ENCODE data around the gene PLEKHH2. TPM values are rescaled to one million over a fixed set of nuclear protein-coding genes. Genes with fewer than 3 reads are reported as not detected.
"Not testable (repeated sequence)": the region's sequence is repeated elsewhere in the genome, so short reads cannot be mapped to it uniquely, and the experiment has no call there.

Gene PLEKHH2
- total and polyA plus RNA-seq, 2 experiments from 2014 or later: 1.1 to 2.2 TPM

DNA sequence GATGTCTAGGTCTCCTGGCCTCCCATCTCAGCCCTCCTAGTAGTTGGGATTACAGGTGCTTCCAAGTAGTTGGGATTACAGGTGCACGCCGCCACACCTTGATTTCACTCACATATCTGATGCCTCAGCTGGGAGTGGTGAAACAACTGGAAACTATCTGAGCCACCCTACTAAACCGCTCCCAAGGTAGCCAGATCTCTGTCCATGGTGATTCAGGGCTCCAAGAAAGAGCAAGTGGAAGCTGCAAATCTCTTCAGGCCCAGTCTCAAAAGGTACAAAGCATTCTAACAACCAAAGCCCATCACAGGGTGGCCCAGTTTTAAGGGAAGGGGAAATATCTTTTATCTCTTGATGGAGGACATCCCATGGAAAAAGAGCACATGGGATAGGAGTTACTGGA lies 20.2 kb downstream of the PLEKHH2 start:
- DNase-seq: no peak
- 83 to 89% methylated on average over 3 of the region's 3 CpGs for WGBS, 2 experiments (ENCODE audit: low coverage in 1 of 2, low lambda C conversion rate in 2 of 2, missing lambda C conversion rate in 2 of 2)
- H3F3A ChIP-seq (ENCODE audit: insufficient read depth): no peaks in the 10 kb centered on the region
- H3K27me3 ChIP-seq (replicated peaks; ENCODE audit: insufficient read depth): no peaks in the 10 kb centered on the region
- no peak overlapping the region for H3K9ac ChIP-seq
- in situ Hi-C loops (cut with MboI): no loop called here
- H3K36me3 ChIP-seq (ENCODE audit: low read depth): no peaks in the 10 kb centered on the region
- no peak overlapping the region for H3K4me3 ChIP-seq
- no peak overlapping the region for H2AFZ ChIP-seq
- H3K4me2 ChIP-seq (ENCODE audit: unreplicated experiment): no peak overlapping the region
- no peak overlapping the region for H3K27ac ChIP-seq
- no peaks in the 10 kb centered on the region for H3K9me3 ChIP-seq (ENCODE audit: low read depth)
- H3K9me2 ChIP-seq (ENCODE audit: insufficient read depth): no peaks in the 10 kb centered on the region; the same call in 1 of the 2 replicates
- no peaks in the 10 kb centered on the region for H4K20me1 ChIP-seq (ENCODE audit: insufficient read depth)
- TF ChIP-seq EZH2 (IDR thresholded peaks at IDR 0.05; ENCODE audit: insufficient read depth, poor library complexity, severe bottlenecking): no peak
- TF ChIP-seq EZH2phosphoT487 (IDR thresholded peaks at IDR 0.05; ENCODE audit: insufficient read depth, low read depth): no peak
- H3K4me1 ChIP-seq (ENCODE audit: insufficient read depth): no peaks in the 10 kb centered on the region
- no peaks in the 10 kb centered on the region for H3K79me2 ChIP-seq (ENCODE audit: insufficient read depth)

GRCh38 chr2:43675646-43676321 lies 38.7 kb downstream of the PLEKHH2 start:
- Histone ChIP-seq H3K36me3 (ENCODE audit: low read depth) (no peaks in the 10 kb centered on the region), H2AFZ (peak overlapping the region; percentile 90), H4K20me1 (ENCODE audit: insufficient read depth) (no peaks in the 10 kb centered on the region), H3K9me3 (ENCODE audit: low read depth) (peaks cover 6% of the 10 kb centered on the region), H3K27ac (no peak overlapping the region), H3K4me1 (ENCODE audit: insufficient read depth) (no peaks in the 10 kb centered on the region), H3K79me2 (ENCODE audit: insufficient read depth) (no peaks in the 10 kb centered on the region), H3K4me3 (peak overlapping the region; percentile 72), H3K4me2 (ENCODE audit: unreplicated experiment) (peak overlapping the region; percentile 74), H3K27me3 (replicated peaks; ENCODE audit: insufficient read depth) (no peaks in the 10 kb centered on the region), H3K9ac (peak overlapping the region; percentile 60), H3K9me2 (ENCODE audit: insufficient read depth) (no peaks in the 10 kb centered on the region), H3F3A (ENCODE audit: insufficient read depth) (no peaks in the 10 kb centered on the region)
- WGBS, 2 experiments (ENCODE audit: low coverage in 1 of 2, low lambda C conversion rate in 2 of 2, missing lambda C conversion rate in 2 of 2): 56 to 57% methylated on average over 14 of the region's 14 CpGs
- TF ChIP-seq EZH2 (IDR thresholded peaks at IDR 0.05; ENCODE audit: insufficient read depth, poor library complexity, severe bottlenecking) (no peak), EZH2phosphoT487 (IDR thresholded peaks at IDR 0.05; ENCODE audit: insufficient read depth, low read depth) (no peak)
- DNase-seq: peak; percentile 4
- in situ Hi-C loops (cut with MboI): no loop called here

DNA sequence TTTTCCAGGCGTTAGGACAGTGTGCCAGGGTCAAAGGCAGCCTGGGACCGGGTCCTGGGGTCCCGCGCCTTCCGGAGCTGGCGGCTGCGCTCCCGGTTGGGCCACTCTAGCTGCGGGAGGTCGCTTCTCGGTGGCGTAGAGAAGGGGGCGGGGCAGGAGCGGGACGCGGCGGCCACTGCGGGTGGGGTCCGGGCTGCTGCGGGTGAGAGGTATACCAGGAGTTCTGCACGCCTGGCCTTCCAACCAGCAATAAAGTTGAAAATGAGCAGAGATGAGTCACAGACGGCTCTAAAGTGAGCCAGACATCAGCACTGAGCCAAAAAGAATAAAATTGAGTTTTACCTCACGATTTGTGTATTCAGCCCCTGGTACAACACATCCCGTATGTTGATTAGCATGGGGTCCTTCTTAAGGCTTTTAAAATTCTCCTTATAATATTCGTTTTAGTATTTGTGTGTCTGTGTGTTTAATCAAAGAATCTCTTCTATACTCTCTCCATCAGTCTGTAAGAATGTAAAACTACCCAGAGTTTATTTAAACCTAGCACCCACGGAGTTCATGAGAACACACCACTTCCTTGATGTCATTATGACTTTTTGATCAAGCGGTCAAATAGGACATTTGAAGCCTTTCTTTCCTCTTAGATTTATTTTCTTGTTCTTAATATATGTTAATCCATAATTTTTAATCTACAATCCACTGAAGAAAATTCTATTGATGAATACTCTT lies 39.4 kb downstream of the PLEKHH2 start, which contains the start of gene C1GALT1C1L:
Gene C1GALT1C1L, minus strand, starts transcription at position 108 of the 729 bp plus-strand sequence. Its CDS starts 107 bp downstream, at position 1.
- Histone ChIP-seq H3K4me1 (ENCODE audit: insufficient read depth) (no peaks in the 10 kb centered on the region), H3K4me3 (peak within 1 kb of the TSS; percentile 72), H3K9me3 (ENCODE audit: low read depth) (peaks cover 5% of the 10 kb centered on the region), H3K27me3 (replicated peaks; ENCODE audit: insufficient read depth) (no peaks in the 10 kb centered on the region), H3K9me2 (ENCODE audit: insufficient read depth) (no peaks in the 10 kb centered on the region), H4K20me1 (ENCODE audit: insufficient read depth) (no peaks in the 10 kb centered on the region), H3F3A (ENCODE audit: insufficient read depth) (no peaks in the 10 kb centered on the region), H3K4me2 (ENCODE audit: unreplicated experiment) (peak within 1 kb of the TSS; percentile 74), H3K36me3 (ENCODE audit: low read depth) (no peaks in the 10 kb centered on the region), H2AFZ (peak within 1 kb of the TSS; percentile 90), H3K79me2 (ENCODE audit: insufficient read depth) (no peaks in the 10 kb centered on the region), H3K9ac (peak within 1 kb of the TSS; percentile 60), H3K27ac (no peak within 1 kb of the TSS)
- TF ChIP-seq EZH2phosphoT487 (IDR thresholded peaks at IDR 0.05; ENCODE audit: insufficient read depth, low read depth) (no peak), EZH2 (IDR thresholded peaks at IDR 0.05; ENCODE audit: insufficient read depth, poor library complexity, severe bottlenecking) (no peak)
- in situ Hi-C loops (cut with MboI): no loop called here
- WGBS, 2 experiments (ENCODE audit: low coverage in 1 of 2, low lambda C conversion rate in 2 of 2, missing lambda C conversion rate in 2 of 2): 42 to 56% methylated on average over 25 to 27 of the region's 27 CpGs
- DNase-seq: peak; percentile 63

DNA sequence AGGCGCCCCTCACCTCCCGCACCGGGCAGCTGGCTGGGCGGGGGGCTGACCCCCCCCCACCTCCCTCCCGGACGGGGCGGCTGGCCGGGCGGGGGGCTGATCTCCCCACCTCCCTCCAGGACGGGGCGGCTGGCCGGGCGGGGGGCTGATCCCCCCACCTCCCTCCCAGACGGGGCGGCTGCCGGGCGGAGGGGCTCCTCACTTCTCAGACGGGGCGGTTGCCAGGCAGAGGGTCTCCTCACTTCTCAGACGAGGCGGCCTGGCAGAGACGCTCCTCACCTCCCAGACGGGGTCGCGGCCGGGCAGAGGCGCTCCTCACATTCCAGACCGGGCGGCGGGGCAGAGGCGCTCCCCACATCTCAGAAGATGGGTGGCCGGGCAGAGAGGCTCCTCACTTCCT lies 40.7 kb downstream of the PLEKHH2 start:
- in situ Hi-C loops (cut with MboI); H3K4me3 ChIP-seq; H3K27me3 ChIP-seq (replicated peaks; ENCODE audit: insufficient read depth); H3K27ac ChIP-seq; H3K9me2 ChIP-seq (ENCODE audit: insufficient read depth); H3K4me1 ChIP-seq (ENCODE audit: insufficient read depth); DNase-seq; H3K36me3 ChIP-seq (ENCODE audit: low read depth); H2AFZ ChIP-seq; H3K79me2 ChIP-seq (ENCODE audit: insufficient read depth); H3K9ac ChIP-seq; H3K4me2 ChIP-seq (ENCODE audit: unreplicated experiment); H4K20me1 ChIP-seq (ENCODE audit: insufficient read depth); H3F3A ChIP-seq (ENCODE audit: insufficient read depth); H3K9me3 ChIP-seq (ENCODE audit: low read depth): not testable (repeated sequence)
- WGBS, 2 experiments (ENCODE audit: low coverage in 1 of 2, low lambda C conversion rate in 2 of 2, missing lambda C conversion rate in 2 of 2): 98 to 100% methylated on average over 2 to 32 of the region's 32 CpGs
